ENCODE measurements around the gene FAM174C. TPM values are rescaled to one million over a fixed set of nuclear protein-coding genes. Genes with fewer than 3 reads are reported as not detected.

Gene FAM174C
- total and polyA plus RNA-seq, 4 donors: 14.6 to 79.8 (median 33.8) TPM

- TF ChIP-seq REST (IDR thresholded peaks at IDR 0.05) (no peak), HNF4A (conservative IDR thresholded peaks at IDR 0.05) (peak; percentile 80 to 84), FOXA1 (IDR thresholded peaks at IDR 0.05) (no peak)
Measured at GRCh38 chr19:1259206-1259875, 16.0 kb upstream of the FAM174C start (continued).

- Histone ChIP-seq H3K36me3 (ENCODE audit: control insufficient read depth in 4 of 4, insufficient read depth in 3 of 4, low read depth in 1 of 4, low read length in 3 of 4) (peaks cover 8 to 22% (median 16%) of the 10 kb centered on the region in 4 donors), H3K27me3 (ENCODE audit: control insufficient read depth in 4 of 4, insufficient read depth in 4 of 4, low read length in 3 of 4) (no peaks in the 10 kb centered on the region), H3K4me3 (ENCODE audit: low read depth in 1 of 3, low read length in 3 of 3) (no peak overlapping the region), H3K4me1 (ENCODE audit: control insufficient read depth in 4 of 4, insufficient read depth in 4 of 4, low read length in 3 of 4) (peaks cover 22 to 69% (median 50%) of the 10 kb centered on the region in 4 donors), H3K9me3 (ENCODE audit: control insufficient read depth in 4 of 4, low read length in 3 of 4) (no peaks in the 10 kb centered on the region), H3K9ac (ENCODE audit: low read depth in 1 of 2, low read length in 2 of 2) (peak overlapping the region; percentile 37 to 52), H3K27ac (ENCODE audit: low read depth in 1 of 2, low read length in 2 of 2) (peak overlapping the region; percentile 82 to 97)
- WGBS: 16% methylated on average over 33 of the region's 33 CpGs
- no peak for DNase-seq (ENCODE audit: low spot score)
- TF ChIP-seq NR2F2 (IDR thresholded peaks at IDR 0.05) (peak; percentile 48), RAD21 (IDR thresholded peaks at IDR 0.05) (no peak)
Measured at GRCh38 chr19:1259876-1260748, 15.2 kb upstream of the FAM174C start.

GRCh38 chr19:1260749-1261537 lies 14.4 kb upstream of the FAM174C start:
- no peaks in the 10 kb centered on the region for H3K27me3 ChIP-seq (ENCODE audit: control insufficient read depth in 4 of 4, insufficient read depth in 4 of 4, low read length in 3 of 4)
- peaks cover 23 to 69% (median 47%) of the 10 kb centered on the region in 4 donors for H3K4me1 ChIP-seq (ENCODE audit: control insufficient read depth in 4 of 4, insufficient read depth in 4 of 4, low read length in 3 of 4)
- 1% methylated on average over 82 of the region's 83 CpGs for WGBS
- peak; percentile 96 for DNase-seq (ENCODE audit: low spot score)
- H3K4me3 ChIP-seq (ENCODE audit: low read depth in 1 of 3, low read length in 3 of 3): peak overlapping the region; percentile 11 to 62 (median 52)
- peaks cover 7 to 14% (median 9%) of the 10 kb centered on the region in 4 donors for H3K36me3 ChIP-seq (ENCODE audit: control insufficient read depth in 4 of 4, insufficient read depth in 3 of 4, low read depth in 1 of 4, low read length in 3 of 4)
- H3K9me3 ChIP-seq (ENCODE audit: control insufficient read depth in 4 of 4, low read length in 3 of 4): no peaks in the 10 kb centered on the region
- H3K9ac ChIP-seq (ENCODE audit: low read depth in 1 of 2, low read length in 2 of 2): peak overlapping the region; percentile 2 to 59
- peak overlapping the region; percentile 93 to 97 for H3K27ac ChIP-seq (ENCODE audit: low read depth in 1 of 2, low read length in 2 of 2)
- peak in 1 of 2 donors; percentile 68 for TF ChIP-seq EGR1 (IDR thresholded peaks at IDR 0.05; ENCODE audit: low read depth in 2 of 2)
- no peak for TF ChIP-seq RXRA (IDR thresholded peaks at IDR 0.05)
- no peak for TF ChIP-seq FOXA2 (IDR thresholded peaks at IDR 0.05)
- TF ChIP-seq HNF4A (conservative IDR thresholded peaks at IDR 0.05): no peak
- peak; percentile 65 for TF ChIP-seq SP1 (IDR thresholded peaks at IDR 0.05)

GRCh38 chr19:1261538-1261797 lies 13.9 kb upstream of the FAM174C start:
- H3K27me3 ChIP-seq (ENCODE audit: control insufficient read depth in 4 of 4, insufficient read depth in 4 of 4, low read length in 3 of 4): no peaks in the 10 kb centered on the region
- peaks cover 7 to 10% (median 7%) of the 10 kb centered on the region in 4 donors for H3K36me3 ChIP-seq (ENCODE audit: control insufficient read depth in 4 of 4, insufficient read depth in 3 of 4, low read depth in 1 of 4, low read length in 3 of 4)
- WGBS: 13% methylated on average over 14 of the region's 14 CpGs
- no peak for DNase-seq (ENCODE audit: low spot score)
- H3K9me3 ChIP-seq (ENCODE audit: control insufficient read depth in 4 of 4, low read length in 3 of 4): no peaks in the 10 kb centered on the region
- H3K4me3 ChIP-seq (ENCODE audit: low read depth in 1 of 3, low read length in 3 of 3): peak overlapping the region; percentile 11 to 62 (median 52)
- H3K4me1 ChIP-seq (ENCODE audit: control insufficient read depth in 4 of 4, insufficient read depth in 4 of 4, low read length in 3 of 4): peaks cover 26 to 72% (median 49%) of the 10 kb centered on the region in 4 donors
- H3K9ac ChIP-seq (ENCODE audit: low read depth in 1 of 2, low read length in 2 of 2): peak overlapping the region; percentile 2 to 59
- H3K27ac ChIP-seq (ENCODE audit: low read depth in 1 of 2, low read length in 2 of 2): peak overlapping the region; percentile 89 to 93
- no peak for TF ChIP-seq FOXA2 (IDR thresholded peaks at IDR 0.05)
- TF ChIP-seq REST (IDR thresholded peaks at IDR 0.05): no peak
- TF ChIP-seq RXRA (IDR thresholded peaks at IDR 0.05): no peak
- peak; percentile 12 for TF ChIP-seq CTCF (IDR thresholded peaks at IDR 0.05; ENCODE audit: low read depth, low read length, missing input control)

Measured in liver (tissue), 9 donors.